ENCODE results near the gene EIF2B1. TPM values are rescaled to one million over a fixed set of nuclear protein-coding genes. Genes with fewer than 3 reads are reported as not detected.

EIF2B1 gene
- total and polyA plus RNA-seq, 9 of the 15 experiments (the other 6 are each of a cell fraction or from before 2014, with no cell fraction given) = 35.7 to 195 (median 67.8) TPM

DNA sequence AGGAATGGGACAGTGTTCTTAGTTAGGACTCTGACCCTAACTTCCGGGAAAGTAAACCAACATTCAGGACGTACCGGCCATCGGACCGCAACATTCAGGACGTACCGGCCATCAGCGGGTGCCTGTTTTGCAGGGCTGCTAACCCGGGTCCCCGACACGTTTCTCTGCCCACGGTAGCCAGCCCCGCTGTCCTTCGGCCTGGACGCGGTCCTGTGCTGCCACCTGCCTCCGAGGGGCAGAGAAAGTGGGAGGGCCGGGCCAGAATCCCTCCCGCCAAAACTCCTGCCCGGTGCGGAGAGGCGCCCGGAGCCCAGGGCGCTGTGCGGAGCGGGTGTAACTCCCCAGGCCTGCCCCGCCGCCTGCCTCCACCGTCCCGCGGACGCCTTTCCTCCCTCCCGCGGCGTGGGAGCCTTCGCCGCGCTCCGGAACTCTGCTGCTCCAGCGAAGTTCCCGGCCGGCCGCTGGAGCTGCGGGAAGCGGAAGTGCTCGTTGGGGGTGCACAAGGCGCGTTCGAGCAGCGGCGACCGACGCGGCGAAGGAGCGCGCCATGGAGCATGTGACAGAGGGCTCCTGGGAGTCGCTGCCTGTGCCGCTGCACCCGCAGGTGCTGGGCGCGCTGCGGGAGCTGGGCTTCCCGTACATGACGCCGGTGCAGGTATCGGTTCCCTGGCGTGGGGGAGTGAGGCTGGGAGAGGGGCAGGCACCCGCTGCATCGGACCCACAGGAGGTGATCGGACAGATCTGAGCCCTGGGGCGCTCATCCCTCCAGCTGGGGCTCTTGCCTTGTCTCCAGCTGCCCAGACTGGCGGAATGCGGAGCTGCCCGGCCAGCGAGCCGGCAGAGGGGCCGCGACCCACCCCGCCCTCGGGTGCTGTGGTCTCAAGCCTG lies 31.6 kb downstream of the EIF2B1 start, which contains the start of gene DDX55 (continued):
- TF ChIP-seq, protein P1, sequence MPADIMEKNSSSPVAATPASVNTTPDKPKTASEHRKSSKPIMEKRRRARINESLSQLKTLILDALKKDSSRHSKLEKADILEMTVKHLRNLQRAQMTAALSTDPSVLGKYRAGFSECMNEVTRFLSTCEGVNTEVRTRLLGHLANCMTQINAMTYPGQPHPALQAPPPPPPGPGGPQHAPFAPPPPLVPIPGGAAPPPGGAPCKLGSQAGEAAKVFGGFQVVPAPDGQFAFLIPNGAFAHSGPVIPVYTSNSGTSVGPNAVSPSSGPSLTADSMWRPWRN (IDR thresholded peaks at IDR 0.05; ENCODE audit: low read depth) = no peak
- peak; percentile 99 for TF ChIP-seq LCOR (CRISPR knock-in tag; IDR thresholded peaks at IDR 0.05)
- no peak for TF ChIP-seq ZNF124 (CRISPR knock-in tag; IDR thresholded peaks at IDR 0.05)
- TF ChIP-seq HNRNPLL (IDR thresholded peaks at IDR 0.05; ENCODE audit: low read depth, low read length, poor library complexity, severe bottlenecking) = peak; percentile 35
- TF ChIP-seq ZSCAN32 (CRISPR knock-in tag; IDR thresholded peaks at IDR 0.05) = 0 out of 2 replicates have a peak, but pooled peaks have one; percentile 31
- peak; percentile 73 for TF ChIP-seq SMAD1 (IDR thresholded peaks at IDR 0.05; ENCODE audit: low read depth, low read length, partially characterized antibody)
- TF ChIP-seq TAF1 (IDR thresholded peaks at IDR 0.05; ENCODE audit: control insufficient read depth, extremely low read depth, insufficient read depth, low read length, severe bottlenecking) = peak; percentile 98
- no peak for TF ChIP-seq TCF7L2 (IDR thresholded peaks at IDR 0.05; ENCODE audit: low read depth, low read length)
- 0 out of 2 replicates have a peak, but pooled peaks have one; percentile 67 for TF ChIP-seq GATAD2A (IDR thresholded peaks at IDR 0.05)
- TF ChIP-seq, protein P2, sequence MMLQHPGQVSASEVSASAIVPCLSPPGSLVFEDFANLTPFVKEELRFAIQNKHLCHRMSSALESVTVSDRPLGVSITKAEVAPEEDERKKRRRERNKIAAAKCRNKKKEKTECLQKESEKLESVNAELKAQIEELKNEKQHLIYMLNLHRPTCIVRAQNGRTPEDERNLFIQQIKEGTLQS (IDR thresholded peaks at IDR 0.05) = no peak
- TF ChIP-seq, protein P2 (CRISPR knock-in tag; conservative IDR thresholded peaks at IDR 0.05) = peak; percentile 70; the same call in 1 of the 2 replicates
- TF ChIP-seq, protein P3, sequence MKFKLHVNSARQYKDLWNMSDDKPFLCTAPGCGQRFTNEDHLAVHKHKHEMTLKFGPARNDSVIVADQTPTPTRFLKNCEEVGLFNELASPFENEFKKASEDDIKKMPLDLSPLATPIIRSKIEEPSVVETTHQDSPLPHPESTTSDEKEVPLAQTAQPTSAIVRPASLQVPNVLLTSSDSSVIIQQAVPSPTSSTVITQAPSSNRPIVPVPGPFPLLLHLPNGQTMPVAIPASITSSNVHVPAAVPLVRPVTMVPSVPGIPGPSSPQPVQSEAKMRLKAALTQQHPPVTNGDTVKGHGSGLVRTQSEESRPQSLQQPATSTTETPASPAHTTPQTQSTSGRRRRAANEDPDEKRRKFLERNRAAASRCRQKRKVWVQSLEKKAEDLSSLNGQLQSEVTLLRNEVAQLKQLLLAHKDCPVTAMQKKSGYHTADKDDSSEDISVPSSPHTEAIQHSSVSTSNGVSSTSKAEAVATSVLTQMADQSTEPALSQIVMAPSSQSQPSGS (CRISPR knock-in tag; IDR thresholded peaks at IDR 0.05) = peak; percentile 75
- TF ChIP-seq POLR2B (IDR thresholded peaks at IDR 0.05; ENCODE audit: low read depth, partially characterized antibody) = peak; percentile 87
- TF ChIP-seq, protein P4, sequence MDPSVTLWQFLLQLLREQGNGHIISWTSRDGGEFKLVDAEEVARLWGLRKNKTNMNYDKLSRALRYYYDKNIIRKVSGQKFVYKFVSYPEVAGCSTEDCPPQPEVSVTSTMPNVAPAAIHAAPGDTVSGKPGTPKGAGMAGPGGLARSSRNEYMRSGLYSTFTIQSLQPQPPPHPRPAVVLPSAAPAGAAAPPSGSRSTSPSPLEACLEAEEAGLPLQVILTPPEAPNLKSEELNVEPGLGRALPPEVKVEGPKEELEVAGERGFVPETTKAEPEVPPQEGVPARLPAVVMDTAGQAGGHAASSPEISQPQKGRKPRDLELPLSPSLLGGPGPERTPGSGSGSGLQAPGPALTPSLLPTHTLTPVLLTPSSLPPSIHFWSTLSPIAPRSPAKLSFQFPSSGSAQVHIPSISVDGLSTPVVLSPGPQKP (CRISPR knock-in tag; IDR thresholded peaks at IDR 0.05) = peak; percentile 87; the same call in 1 of the 2 replicates
- peak; percentile 87 for TF ChIP-seq ATF1 (CRISPR knock-in tag; IDR thresholded peaks at IDR 0.05)
- peak; percentile 95 for TF ChIP-seq ATF1 (tag; IDR thresholded peaks at IDR 0.05)
- peak; percentile 72; the same call in 1 of the 2 replicates for TF ChIP-seq ZBTB17 (CRISPR knock-in tag; IDR thresholded peaks at IDR 0.05)
- TF ChIP-seq U2AF2 (optimal IDR thresholded peaks at IDR 0.05; ENCODE audit: low read depth, low read length) = no peak
- TF ChIP-seq HMGN3 (IDR thresholded peaks at IDR 0.05; ENCODE audit: borderline replicate concordance, extremely low read depth, insufficient read length, low read depth, low read length) = peak; percentile 91
- TF ChIP-seq, protein P5, sequence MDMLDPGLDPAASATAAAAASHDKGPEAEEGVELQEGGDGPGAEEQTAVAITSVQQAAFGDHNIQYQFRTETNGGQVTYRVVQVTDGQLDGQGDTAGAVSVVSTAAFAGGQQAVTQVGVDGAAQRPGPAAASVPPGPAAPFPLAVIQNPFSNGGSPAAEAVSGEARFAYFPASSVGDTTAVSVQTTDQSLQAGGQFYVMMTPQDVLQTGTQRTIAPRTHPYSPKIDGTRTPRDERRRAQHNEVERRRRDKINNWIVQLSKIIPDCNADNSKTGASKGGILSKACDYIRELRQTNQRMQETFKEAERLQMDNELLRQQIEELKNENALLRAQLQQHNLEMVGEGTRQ (CRISPR knock-in tag; IDR thresholded peaks at IDR 0.05) = peak; percentile 77
